T-helper 9 cell (primary cell): ENCODE results near the gene KCNF1.

Experiments
- DNase-seq: peaks from one replicate; pipeline ENCODE4 v3.0.0-alpha.2; 2020

The KCNF1 gene

DNA sequence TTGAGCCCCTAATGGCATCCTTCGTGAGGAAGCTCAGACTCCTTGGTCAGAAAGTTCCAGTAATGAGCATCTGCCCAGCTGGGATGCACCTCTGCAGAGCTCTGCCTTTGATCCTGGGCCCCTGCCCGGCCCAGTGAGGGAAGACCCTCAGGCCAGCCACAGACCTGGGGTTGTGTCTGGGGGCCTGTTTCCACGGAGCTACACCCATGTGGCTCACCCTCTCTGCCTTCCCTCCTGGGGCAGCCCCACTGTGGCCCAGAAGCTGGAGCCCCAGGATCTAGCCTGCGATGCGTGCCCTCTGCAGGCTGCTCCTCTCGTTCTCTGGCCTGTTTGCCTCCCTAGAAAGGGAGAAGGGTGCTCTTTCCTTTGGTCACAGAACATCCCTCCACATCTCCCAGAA is 9.8 kb downstream of the KCNF1 start:
- DNase-seq = no peak

DNA sequence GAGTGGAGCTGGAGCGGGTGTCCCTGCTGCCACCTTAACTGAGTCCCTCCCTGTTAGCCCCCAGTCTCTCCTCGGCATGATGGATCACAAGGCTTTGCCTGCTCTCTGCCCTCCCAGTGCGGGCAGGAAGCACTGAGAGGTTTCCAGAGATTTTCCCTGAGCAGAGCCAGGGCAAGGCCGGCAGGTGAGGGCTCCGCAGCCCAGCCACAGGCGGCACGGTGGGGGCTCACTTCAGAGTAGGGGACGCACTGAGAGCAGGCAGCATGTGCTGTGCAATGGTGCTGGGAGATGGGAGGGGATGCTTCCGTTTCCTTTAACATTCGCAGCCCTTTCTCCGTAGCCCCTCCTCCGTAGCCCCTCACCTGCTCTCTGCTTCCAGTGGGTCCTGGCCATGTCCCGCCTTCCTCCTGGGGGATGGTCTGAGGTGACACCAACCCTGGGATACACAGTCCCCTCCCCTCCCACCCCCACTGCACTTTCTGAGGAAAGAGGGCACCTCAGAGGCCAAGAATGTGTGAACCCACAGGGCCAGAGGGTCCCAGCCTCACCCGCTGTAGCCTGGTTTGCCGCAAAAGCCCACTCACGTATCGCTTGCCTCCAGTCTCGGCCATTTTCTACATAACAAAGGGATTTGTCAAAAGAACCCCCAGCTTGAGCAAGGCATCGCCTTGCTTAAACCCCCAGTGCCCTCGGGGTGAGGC is 10.7 kb downstream of the KCNF1 start:
- DNase-seq = no peak

DNA sequence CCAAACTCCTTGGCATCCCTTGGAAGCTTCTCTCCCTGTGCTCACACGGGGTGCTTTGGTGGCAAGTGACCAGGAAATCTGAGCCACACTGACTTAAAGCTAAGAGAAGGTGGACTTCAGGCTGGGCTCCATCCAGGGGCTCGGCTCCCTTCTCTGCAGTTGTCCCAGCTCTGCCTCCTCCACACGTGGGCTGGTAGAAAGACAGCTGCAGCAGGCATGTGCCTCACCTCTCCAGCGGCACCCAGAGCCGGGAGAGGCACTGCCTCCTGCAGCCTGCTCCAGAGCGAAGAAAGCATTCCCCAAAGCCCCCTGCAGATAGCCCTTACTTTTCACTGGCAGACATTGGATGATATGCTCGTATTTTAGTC is 11.3 kb downstream of the KCNF1 start:
- DNase-seq = no peak

DNA sequence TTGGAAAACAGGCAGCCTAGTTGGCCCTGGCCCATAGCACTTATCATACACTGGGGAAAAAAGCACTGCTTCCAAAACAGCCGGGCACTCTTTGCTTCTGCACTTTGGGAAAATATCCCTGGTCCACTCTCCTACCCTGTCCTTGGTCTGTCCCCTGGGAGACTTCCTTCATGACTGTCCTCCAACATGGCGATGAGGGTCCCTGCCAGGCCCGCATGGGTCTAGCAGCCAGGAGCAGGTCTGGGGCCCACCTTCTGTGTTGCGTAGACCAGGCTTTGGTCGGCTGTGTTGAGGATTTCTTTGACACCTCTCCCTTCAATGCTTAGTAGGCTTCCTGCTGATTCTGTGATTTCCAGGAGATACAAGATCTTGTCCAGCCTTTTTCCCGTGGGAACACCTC is 12.2 kb downstream of the KCNF1 start:
- no peak for DNase-seq

DNA sequence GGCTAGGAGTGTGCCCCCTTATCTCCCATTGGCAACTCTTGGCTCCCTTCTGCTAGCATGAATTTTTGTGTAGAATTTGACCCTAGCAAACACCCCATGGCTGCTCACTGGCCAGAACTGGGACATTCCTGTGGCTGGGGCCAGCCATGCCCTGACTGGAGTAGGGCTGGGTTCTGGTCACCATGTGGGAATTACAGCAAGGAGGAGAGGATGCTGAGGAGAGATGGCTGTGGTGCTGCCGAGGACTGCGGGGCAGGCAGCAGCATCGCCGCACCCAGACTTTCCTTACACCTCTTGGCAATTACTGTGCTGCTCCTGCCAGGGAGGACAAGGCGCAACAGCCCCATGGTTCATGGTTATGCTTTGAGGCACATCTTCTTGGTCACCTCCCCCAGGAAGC is 12.7 kb downstream of the KCNF1 start:
- DNase-seq = no peak

DNA sequence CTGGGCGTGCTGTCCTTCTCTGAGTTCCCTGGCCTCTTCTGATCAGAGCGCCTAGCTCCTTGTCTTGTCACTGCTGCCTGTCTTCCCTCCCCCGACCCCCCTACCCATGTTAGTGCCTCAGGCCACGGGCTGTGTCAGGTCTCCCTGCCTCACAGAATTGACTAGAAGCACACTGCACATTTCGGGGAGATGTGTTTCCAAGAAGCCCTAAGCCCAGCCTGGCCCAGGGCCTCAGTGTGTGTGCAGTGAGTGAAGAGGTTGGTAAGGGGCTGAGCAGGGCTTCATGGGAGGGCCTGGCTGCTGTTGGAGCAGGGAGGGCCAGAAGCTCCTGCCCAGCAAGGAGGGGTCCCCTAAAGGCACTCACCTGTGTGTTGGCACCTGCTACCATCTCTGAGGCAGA is 13.1 kb downstream of the KCNF1 start:
- no peak for DNase-seq

DNA sequence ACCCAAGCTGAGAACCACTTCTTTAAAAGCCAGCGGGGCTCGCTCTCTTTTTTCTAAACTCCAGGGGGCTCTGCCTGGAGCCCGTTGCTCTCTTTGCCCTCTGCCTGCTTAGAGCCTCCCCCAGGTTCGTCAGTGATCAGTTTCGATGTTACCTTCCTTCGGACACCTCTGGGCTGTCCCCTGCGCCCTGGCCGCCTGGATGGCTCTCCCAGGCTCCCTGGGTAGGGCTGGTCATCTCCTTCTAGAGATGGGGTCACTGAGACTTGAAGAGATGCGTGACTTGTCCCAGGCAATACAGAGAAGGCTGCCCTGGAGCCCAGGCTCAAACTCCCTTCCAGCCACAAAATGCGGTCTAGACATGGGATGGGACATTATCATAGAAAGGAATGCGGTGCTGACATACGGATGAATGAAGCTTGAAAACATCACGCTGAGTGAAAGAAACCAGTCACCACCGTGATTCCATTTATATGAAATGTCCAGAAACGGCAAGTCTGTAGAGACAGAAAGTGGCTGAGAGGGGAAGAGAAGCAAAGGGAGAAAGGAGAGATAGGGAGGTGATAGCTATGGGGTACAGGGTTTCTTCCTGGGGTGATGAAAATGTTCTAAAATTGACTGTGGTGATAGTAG is 14.6 kb downstream of the KCNF1 start:
- no peak for DNase-seq

DNA sequence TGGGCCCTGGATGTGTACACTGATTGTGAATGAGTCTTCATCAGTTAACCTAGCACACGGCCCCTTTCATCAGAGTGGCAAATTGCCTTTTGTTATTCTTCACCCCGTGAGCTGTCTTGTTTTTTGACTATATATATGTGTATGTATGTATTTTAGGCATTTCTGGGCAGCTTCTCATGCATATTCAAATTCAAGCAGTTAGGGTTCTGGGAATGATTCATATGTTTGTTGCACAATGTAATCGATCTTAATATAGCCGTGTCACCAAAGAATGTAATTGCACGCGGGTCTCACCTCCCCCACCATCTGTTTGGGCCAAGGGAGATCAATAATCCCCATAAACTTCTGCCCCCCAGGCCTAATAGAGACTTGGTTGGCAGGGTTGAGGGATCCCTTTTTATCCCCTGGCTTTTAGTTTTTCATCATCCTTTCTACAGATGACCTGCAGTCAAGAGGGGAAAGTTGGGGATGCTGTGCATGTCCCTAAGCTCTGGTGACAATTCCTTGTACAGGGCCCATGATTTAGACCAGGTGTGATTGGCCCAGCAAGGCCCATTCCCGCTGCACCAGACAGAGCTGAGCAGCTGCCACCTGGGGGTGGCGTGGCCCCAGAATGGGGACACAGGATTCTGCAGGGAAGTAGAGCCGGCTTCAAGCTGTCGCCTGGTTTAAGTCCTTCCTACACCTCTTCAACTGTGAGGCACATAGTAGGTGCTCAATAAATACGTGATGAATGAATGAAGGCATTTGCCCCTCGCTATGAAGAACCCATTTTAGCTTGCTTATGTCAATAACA is 19.2 kb downstream of the KCNF1 start:
- no peak for DNase-seq

DNA sequence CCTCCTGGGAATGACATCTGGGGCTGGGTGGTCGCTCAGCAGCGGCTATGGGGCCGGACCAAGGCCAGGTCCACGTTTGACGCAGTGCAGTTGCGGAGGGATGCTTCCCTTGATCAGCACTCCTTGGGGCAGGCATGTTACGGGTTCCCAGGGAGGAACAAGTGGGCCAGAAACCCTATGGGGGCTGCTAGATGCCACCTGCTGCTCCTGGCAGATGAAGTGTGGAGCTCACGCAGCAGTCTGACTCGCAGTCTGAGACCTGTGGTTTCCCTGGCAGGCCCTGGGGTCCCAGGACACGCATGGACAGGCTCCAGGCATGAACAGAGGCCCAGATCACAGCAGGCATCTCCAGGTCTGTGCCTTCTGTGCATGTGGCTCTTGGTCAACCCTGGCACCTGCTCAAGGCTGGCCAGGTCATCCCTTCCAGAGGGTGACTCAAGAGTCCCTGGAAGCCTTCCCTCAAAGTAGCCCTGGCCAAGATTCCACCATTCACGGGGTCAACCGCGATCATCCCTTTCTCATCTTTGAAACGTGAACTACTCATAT is 20.0 kb downstream of the KCNF1 start:
- no peak for DNase-seq

DNA sequence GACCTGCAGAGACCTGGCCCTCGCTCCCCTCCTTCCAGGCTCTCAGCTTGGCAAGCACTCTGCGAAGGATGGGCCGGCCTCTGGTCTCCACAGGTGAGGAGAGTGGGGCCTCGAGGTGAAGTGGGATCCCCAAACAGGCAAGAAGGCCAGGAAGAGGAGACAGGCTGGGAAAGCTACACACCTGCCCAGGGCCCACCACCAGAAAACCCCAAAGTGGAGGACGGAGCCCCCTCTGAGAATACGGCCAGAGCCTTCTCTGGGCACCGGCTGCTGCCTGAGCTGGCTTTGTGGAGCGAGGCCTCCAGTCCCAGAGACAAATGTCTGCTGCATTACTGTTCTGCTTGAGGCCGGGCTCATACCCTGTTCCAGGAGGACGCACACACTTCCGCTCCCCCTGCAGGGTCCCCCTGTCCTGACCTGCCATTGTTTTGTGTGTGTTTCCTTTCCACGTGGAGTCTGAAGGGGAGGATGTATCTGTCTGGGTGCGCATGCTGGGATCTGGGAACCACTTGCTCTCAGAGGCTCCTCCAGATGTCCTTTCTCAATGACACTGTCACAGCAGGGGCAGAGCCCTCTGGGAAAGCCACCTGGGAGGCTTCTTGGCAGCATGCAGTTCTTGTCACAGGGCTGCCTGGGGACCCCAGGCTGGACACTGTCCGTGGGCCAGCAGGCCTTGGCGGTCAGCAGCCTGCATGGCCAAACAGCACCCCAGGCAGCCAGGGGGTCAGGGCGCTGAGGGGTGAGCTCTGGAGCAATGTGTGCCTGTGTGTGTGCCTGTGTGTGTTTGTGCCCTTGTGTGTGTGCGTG is 20.8 kb downstream of the KCNF1 start:
- DNase-seq = no peak

DNA sequence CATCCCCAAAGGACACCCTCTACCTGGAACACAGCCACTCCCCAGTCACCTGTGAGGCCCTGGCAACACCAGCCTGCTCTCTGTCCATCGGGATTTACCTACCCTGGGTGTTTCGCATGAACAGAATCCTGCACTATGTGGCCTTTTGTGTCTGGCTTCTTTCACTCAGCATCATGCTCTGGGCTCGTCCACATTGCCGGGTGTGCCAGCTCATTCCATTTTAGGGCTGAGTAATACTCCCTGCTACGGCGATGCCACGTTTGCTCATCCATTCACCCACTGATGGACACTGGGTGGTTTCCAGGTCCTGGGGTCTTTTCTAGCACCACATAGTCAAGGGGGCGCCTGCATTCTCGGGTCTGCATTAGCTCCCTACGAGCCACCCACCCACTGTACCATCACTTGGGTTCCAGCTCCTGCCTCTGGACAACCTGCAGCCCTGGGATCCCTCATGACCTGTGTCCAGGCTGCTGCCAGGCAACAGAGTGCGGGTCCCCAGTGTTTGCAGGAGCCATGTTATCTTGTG is 22.0 kb downstream of the KCNF1 start:
- DNase-seq = no peak

DNA sequence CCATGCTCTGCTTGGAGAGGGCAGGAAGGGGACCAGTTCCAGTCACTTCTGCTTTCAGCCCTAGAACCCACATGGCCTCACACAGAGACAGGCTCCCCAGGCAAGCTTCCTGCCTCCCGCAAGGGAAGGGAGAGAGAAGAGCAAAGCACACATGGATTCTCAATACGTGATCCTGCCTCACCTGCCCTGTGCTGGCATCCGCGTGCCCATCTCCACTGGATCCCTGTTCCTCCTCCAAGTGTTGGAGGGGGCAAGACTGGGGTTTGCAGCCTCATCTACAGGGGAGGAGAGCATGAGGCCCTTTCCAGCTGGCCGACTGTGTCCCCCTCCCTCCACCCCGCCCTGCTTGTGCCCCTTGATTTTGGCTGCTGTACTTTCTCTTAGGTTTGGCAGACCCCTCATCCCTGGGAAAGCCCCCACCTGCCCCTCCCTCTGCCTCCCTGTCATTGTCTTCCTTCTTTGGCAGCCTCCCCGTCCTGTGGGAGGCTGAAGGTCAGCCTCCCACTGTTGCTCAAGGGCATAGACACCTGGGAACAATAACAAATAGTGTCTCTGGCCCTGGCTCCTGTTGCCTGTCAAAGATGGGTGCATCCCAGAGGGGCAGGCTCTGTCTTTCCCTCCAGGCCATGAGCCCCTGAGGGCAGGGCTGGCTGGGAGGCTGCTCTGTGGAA is 22.7 kb downstream of the KCNF1 start:
- no peak for DNase-seq

DNA sequence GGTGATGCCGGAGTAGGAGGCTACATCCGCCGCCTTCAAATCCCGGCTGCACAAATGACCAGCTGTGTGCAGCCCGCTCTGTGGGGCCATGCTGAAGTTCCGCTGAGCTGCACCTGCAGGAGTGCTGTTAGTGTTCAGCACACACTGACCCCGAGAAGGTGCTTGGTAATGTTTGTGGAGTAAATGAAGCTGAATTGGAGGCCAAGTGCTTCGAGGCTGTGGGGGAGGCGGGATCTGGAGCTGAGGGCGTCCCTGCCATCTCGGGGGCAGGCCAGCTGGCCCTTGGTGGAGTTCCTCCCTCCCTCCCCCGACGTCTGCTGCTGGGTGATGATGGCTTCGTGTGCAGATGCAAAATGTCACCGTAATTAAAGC is 23.2 kb downstream of the KCNF1 start:
- DNase-seq = no peak

DNA sequence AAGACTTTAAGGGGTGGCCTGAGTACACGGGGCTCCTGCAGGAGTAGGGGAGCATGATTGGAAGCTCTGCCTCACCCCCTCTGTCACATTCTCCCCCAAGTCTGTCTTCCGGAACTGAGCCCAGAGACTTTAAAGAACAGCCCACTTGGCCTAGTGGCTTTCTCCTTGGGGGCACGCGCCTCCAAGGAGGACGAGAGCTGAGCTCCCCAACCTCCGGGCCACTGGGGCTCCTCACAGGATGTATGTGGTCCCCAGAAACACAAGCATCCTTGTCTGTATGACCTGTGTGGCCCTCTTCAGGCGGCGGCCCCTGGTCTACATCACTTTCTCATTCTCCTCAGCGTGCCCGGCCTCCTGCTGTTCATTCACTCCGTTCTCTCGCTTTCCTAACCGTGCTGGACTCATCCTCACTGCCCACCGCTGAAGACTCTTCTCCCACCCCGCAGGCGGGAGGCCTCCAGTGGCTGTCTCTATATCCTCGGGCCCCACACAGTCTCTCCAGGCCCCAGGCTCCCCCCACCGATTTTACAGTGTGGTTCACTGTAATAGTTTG is 23.7 kb downstream of the KCNF1 start:
- DNase-seq = no peak

DNA sequence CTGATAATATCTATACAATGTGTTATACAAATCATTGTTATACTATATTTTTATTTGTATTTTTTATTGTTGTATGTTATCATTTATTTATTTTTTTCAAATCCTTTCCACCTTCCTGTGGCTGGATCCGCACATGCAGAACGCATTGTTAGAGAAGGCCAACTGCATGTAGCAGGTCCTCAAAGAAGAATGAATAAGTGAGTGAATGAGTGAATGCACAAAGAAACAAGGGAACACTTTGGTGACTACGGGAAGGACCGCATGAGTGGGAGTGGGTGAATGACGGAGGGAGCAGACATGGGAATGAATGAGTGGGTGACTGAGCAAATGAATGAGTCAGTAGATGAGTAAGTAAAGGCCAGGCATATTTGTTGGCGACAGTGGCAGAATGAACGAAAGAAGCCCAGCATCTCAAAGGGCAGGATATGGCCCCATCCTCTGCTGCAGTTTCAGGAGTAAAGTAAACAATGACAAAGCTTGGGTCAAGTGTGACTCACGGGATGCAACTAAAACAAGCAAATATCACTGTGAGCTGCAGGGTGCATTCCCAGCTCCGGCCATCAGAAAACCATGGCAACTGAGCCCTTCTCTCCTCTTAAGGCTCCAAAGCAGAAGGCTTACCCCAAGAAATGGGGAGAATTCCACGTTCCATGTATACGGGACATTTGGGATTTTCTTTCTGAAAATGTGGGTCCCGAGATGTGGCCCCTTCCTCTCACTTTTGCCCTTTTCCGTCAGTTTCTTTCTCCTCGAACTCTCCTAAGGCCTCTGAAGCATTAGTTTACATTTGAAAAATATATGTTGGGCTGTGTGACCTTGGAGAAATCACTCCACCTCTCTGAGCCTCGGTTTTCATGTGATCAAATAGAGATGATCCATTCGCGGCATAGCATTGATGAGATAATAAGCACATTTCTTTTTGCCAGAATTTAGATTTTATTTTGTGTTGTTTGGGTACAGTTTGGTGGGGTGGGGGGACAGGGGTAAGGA is 24.5 kb downstream of the KCNF1 start:
- DNase-seq = no peak

DNA sequence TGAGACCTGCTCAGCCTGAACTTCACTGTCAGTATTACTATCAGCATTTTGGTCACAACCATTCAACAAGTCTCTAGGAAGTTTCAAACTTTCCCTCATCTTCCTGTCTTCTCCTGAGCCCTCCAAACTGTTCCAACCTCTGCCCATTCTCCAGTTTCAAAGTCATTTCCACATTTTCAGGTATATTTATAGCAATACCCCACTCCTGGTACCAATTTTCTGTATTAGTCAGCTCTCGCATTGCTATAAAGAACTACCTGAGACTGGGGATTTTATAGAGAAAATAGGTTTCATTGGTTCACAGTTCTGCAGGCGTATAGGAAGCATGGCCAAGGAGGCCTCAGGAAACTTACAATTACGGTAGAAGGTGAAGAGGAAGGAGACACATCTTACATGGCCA is 27.3 kb downstream of the KCNF1 start:
- DNase-seq = no peak

DNA sequence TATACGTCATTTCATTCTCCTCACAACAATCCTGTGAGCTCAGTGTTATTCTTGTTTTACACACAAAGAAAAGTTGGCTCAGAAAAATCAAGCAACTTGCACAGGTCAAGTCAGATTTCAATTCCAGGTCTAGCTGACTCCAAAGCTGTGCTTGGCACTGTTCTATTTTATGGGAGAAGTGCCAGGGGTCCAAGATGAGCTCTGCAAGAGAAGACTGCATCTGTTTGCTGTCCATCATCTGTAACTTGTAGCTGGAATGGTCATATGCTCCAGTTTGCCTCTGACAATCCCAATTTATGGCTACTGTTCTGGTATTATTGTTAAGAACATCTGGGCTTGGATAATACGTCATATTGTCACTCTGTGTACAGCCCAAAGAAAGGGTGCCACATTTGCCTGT is 28.9 kb downstream of the KCNF1 start:
- no peak for DNase-seq

DNA sequence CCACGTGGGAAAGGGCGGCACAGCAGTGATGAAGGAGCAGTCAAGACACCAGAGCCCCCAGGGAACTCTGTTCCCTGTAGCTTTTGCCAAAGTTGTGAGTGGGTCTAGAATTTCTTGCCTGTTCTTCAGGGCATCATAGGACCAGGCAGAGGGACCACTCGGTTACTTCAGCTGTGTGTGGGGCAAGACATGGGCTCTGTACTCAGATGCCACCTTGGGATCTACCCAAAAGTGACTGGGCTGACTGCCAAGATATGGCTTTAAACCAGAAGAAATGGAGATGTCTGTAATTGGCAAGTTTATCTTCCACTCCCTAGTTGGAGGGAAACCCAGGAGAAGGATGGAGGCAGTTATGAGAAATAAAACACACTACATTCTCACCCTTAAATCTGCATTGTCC is 29.6 kb downstream of the KCNF1 start:
- no peak for DNase-seq

DNA sequence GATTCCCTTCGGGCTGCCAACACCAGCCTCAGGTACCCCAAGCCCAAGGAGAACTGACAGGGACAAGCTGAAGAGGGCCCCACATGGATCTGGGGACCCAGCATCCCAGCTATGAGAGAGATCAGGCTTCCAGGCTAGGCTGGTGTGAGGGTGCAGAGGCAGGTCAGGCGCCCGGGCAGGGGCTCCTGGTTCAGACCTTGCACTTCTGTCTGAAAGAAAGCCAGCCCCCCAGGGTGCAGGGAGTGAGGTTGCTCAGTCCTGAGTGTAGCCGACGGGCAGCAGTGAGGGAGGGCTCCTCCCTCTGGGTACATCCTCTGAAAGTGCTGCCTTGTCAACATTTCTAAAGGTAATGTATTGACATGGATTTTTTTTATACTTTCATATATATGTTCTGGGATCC is 33.1 kb downstream of the KCNF1 start:
- DNase-seq = no peak

DNA sequence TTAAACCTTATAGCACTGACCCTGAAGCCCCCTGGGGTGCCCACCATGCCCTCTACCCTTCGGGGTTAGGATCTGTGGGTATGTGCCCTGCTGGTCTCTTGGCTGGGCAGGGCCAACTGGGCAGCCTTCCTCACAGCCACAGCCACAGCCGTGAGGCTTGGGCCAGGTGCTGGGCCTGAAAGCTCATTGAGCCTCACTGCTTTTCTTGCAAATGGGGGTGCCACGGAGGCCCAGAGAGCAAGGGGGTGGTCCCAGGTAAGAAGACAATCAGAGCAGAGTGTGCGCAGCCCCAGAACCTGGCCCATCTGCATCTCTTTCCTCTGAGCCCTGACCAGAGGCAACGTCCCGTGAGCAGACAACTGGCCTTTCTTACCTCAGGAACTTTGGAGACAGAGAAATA is 34.7 kb downstream of the KCNF1 start:
- DNase-seq = no peak

DNA sequence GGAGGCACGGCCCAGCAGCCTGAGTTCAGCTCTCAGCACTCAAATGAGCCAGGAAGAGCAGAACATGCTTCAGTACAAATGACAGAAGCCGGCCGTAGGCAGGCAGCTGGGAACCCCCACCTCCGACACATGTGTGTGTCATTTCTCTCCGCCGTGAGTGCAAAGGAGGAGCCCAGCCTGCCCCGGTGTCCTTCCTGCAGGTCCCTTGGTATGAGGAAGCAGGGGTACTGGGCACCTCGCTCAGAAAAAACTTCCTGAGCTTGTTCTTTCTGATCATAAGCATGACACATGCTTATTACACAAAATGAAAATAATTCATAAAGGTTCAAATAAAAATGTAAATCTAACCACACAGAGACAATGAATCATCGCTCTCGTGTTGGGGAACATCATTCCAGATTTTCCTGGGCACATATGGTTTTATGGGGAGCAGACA is 35.3 kb downstream of the KCNF1 start:
- DNase-seq = no peak
